Progenitor cell of endocrine pancreas (in vitro differentiated cells): ENCODE results near the gene COPS4. TPM values are rescaled to one million over a fixed set of nuclear protein-coding genes. Genes with fewer than 3 reads are reported as not detected.

Source experiments
- DNase-seq: peaks from one replicate; pipeline ENCODE4 v3.0.0; 2021; ENCODE audit warnings: low spot score; ENCODE audit not compliant: unreplicated experiment
- H3K27ac Mint-ChIP-seq: 2 replicates; pipeline ENCODE4 v1.8.0; 2021; ENCODE audit warnings: mild to moderate bottlenecking, moderate library complexity, mixed read lengths
- H3K27me3 Mint-ChIP-seq: 2 replicates; pipeline ENCODE4 v1.8.0; 2021; ENCODE audit warnings: mixed read lengths
- H3K36me3 Mint-ChIP-seq: 2 replicates; pipeline ENCODE4 v1.8.0; 2022; ENCODE audit warnings: mixed read lengths; ENCODE audit not compliant: insufficient read depth
- H3K4me1 Mint-ChIP-seq: 2 replicates; pipeline ENCODE4 v1.8.0; 2021; ENCODE audit warnings: low read depth, mixed read lengths
- H3K4me3 Mint-ChIP-seq: 2 replicates; pipeline ENCODE4 v1.8.0; 2021; ENCODE audit warnings: low read depth, mild to moderate bottlenecking, moderate library complexity, mixed read lengths
- H3K9me3 Mint-ChIP-seq: 2 replicates; pipeline ENCODE4 v1.8.0; 2021; ENCODE audit warnings: low read depth, mixed read lengths
- CTCF ChIP-seq: fragments of 200-600 bp; sonication (generic); IDR thresholded peaks from one replicate; pipeline ENCODE4 v1.5.0; 2021; ENCODE audit warnings: antibody characterized with exemption, mild to moderate bottlenecking; ENCODE audit not compliant: unreplicated experiment
- total RNA-seq: library from RNA; stranded (reverse); gene quantifications from 2 replicates; pipeline ENCODE4 v1.2.1, GENCODE V29; 2021

Gene COPS4
- total RNA-seq, 1 donor from 2014 or later = 42.7 TPM

GRCh38 chr4:83112231-83112630 lies 77.2 kb downstream of the COPS4 start:
- Mint-ChIP-seq H3K4me1 (peaks cover 11% of the 10 kb centered on the region), H3K36me3 (no peaks in the 10 kb centered on the region), H3K27me3 (peaks cover 11% of the 10 kb centered on the region), H3K9me3 (no peaks in the 10 kb centered on the region), H3K27ac (no peak overlapping the region), H3K4me3 (no peak overlapping the region)
- no peak for DNase-seq
- no peak for TF ChIP-seq CTCF

GRCh38 chr4:83112678-83113428 lies 77.9 kb downstream of the COPS4 start:
- no peak for TF ChIP-seq CTCF

GRCh38 chr4:83113429-83113786 lies 78.4 kb downstream of the COPS4 start:
- H3K36me3 Mint-ChIP-seq = no peaks in the 10 kb centered on the region
- peaks cover 11% of the 10 kb centered on the region for H3K4me1 Mint-ChIP-seq
- no peak overlapping the region for H3K4me3 Mint-ChIP-seq
- no peak overlapping the region for H3K27ac Mint-ChIP-seq
- DNase-seq = no peak
- H3K9me3 Mint-ChIP-seq = no peaks in the 10 kb centered on the region
- H3K27me3 Mint-ChIP-seq = peaks cover 11% of the 10 kb centered on the region
- TF ChIP-seq CTCF = no peak

More at GRCh38 chr4:83112678-83113428, 77.9 kb downstream of the COPS4 start:
- no peak for DNase-seq
- no peaks in the 10 kb centered on the region for H3K36me3 Mint-ChIP-seq
- H3K4me1 Mint-ChIP-seq = peaks cover 11% of the 10 kb centered on the region
- H3K9me3 Mint-ChIP-seq = no peaks in the 10 kb centered on the region
- peak overlapping the region; percentile 33 for H3K27ac Mint-ChIP-seq
- peaks cover 11% of the 10 kb centered on the region for H3K27me3 Mint-ChIP-seq
- no peak overlapping the region for H3K4me3 Mint-ChIP-seq

GRCh38 chr4:83114576-83114975 lies 79.6 kb downstream of the COPS4 start, which contains the start of gene PLAC8:
PLAC8 (minus strand) TSS chr4:83114729; CDS start chr4:83107921, 6,808 bp downstream.
- H3K9me3 Mint-ChIP-seq = no peaks in the 10 kb centered on the region
- no peaks in the 10 kb centered on the region for H3K36me3 Mint-ChIP-seq
- H3K4me3 Mint-ChIP-seq = peak within 1 kb of the TSS; percentile 39
- peak within 1 kb of the TSS; percentile 88 for H3K27ac Mint-ChIP-seq
- no peaks in the 10 kb centered on the region for H3K27me3 Mint-ChIP-seq
- DNase-seq = no peak
- no peak for TF ChIP-seq CTCF
- H3K4me1 Mint-ChIP-seq = peaks cover 11% of the 10 kb centered on the region

GRCh38 chr4:83115000-83115399 lies 80.0 kb downstream of the COPS4 start:
- no peaks in the 10 kb centered on the region for H3K9me3 Mint-ChIP-seq
- no peaks in the 10 kb centered on the region for H3K36me3 Mint-ChIP-seq
- H3K4me1 Mint-ChIP-seq = peaks cover 11% of the 10 kb centered on the region
- TF ChIP-seq CTCF = no peak
- no peak for DNase-seq
- peak overlapping the region; percentile 39 for H3K4me3 Mint-ChIP-seq
- H3K27ac Mint-ChIP-seq = peak overlapping the region; percentile 88
- H3K27me3 Mint-ChIP-seq = no peaks in the 10 kb centered on the region
